ENCODE data around the gene VGLL4.

DNA sequence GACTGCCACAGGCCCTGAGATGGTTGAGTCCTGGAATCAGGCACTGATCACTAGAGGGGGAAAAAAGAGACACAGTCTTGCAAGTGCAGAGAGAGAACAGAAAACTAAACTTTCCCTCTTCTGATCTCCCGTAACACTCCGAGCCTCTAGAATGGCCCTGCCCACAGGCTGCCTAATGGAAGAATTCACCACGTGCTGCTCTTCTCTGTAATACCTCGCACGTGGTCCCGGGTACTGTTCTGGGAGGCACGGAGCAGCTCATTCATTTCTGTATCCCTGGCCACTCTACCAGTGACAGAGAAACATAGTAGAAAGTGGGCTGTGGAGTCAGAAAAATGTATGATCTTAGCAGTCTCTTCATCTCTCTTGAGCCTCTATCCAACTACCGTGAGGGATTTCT, 30.4 kb downstream of the VGLL4 start:
- TF ChIP-seq, protein P1, sequence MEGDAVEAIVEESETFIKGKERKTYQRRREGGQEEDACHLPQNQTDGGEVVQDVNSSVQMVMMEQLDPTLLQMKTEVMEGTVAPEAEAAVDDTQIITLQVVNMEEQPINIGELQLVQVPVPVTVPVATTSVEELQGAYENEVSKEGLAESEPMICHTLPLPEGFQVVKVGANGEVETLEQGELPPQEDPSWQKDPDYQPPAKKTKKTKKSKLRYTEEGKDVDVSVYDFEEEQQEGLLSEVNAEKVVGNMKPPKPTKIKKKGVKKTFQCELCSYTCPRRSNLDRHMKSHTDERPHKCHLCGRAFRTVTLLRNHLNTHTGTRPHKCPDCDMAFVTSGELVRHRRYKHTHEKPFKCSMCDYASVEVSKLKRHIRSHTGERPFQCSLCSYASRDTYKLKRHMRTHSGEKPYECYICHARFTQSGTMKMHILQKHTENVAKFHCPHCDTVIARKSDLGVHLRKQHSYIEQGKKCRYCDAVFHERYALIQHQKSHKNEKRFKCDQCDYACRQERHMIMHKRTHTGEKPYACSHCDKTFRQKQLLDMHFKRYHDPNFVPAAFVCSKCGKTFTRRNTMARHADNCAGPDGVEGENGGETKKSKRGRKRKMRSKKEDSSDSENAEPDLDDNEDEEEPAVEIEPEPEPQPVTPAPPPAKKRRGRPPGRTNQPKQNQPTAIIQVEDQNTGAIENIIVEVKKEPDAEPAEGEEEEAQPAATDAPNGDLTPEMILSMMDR (IDR thresholded peaks at IDR 0.05): no peak
- no peak for TF ChIP-seq EZH2 (IDR thresholded peaks at IDR 0.05; ENCODE audit: borderline replicate concordance, insufficient read depth, low read depth, low read length, poor library complexity, severe bottlenecking)

All from B cell (primary cell).